Prostate gland (tissue), 2 donors: ENCODE data around the gene CDH5. TPM values are rescaled to one million over a fixed set of nuclear protein-coding genes. Genes with fewer than 3 reads are reported as not detected.

Source experiments
- DNase-seq: peaks from one replicate; pipeline ENCODE4 v3.0.0-alpha.2; 2019; ENCODE audit warnings: low spot score
- H3K27ac ChIP-seq, 2 donors: fragments of 200-600 bp; sonication (generic); 2 replicates each; pipeline ENCODE4 v1.5.1; 2017 to 2019
- H3K27me3 ChIP-seq: fragments of 200-600 bp; sonication (generic); replicated peaks from 2 replicates; pipeline ENCODE4 v1.5.1; 2019; ENCODE audit not compliant: insufficient read depth
- H3K36me3 ChIP-seq, 2 donors: fragments of 200-600 bp; sonication (generic); 1 replicate in 1 of 2; 2 replicates in 1 of 2; pipeline versions ENCODE4 v1.5.1 to v1.8.1; 2017 to 2019
- H3K4me1 ChIP-seq: fragments of 200-600 bp; sonication (generic); replicated peaks from 2 replicates; pipeline ENCODE4 v1.5.1; 2019
- H3K4me3 ChIP-seq, 2 donors: fragments of 200-600 bp; sonication (generic); 2 replicates each; pipeline ENCODE4 v1.5.1; 2017 to 2019
- H3K9me3 ChIP-seq: fragments of 200-600 bp; sonication (generic); 2 replicates; pipeline ENCODE4 v1.5.1; 2017
- POLR2A ChIP-seq: fragments of 450-650 bp; IDR thresholded peaks from one replicate; pipeline ENCODE4 v1.6.1; 2016; ENCODE audit warnings: antibody characterized with exemption, mild to moderate bottlenecking
- POLR2AphosphoS5 ChIP-seq: sonication (generic); formaldehyde crosslinking; IDR thresholded peaks from one replicate; pipeline ENCODE4 v1.6.1; 2017; ENCODE audit warnings: antibody characterized with exemption
- WGBS: methylation state at CpG from one replicate; pipeline ENCODE4 v1.1.5; 2018; 5-methylcytosine and 5-hydroxymethylcytosine counted together
- intact Hi-C: fragments of 100-400 bp; cut with DNase I; formaldehyde crosslinking; loops from one replicate; pipeline ENCODE4 v1.14.2; 2022
- total RNA-seq, 2 donors: library from RNA; depleted of rRNA; stranded (reverse); fragments of >200 nt; gene quantifications; one replicate each; pipeline ENCODE4 v1.1.0, GENCODE V29; 2016
- TF ChIP-seq, protein P1 (sequence below), 4 experiments: fragments of 200-600 bp in 2 of 4; fragments of 450-650 bp in 2 of 4; sonication (generic) in 2 of 4; IDR thresholded peaks; 1 replicate in 3 of 4; 2 replicates in 1 of 4; pipeline ENCODE4 v1.5.1; 2016 to 2019; ENCODE audit warnings: antibody characterized with exemption in 4 of 4, mild to moderate bottlenecking in 2 of 4, moderate library complexity in 2 of 4

Gene CDH5
- total RNA-seq, 2 donors from 2014 or later = 8.0 to 20.8 TPM

DNA sequence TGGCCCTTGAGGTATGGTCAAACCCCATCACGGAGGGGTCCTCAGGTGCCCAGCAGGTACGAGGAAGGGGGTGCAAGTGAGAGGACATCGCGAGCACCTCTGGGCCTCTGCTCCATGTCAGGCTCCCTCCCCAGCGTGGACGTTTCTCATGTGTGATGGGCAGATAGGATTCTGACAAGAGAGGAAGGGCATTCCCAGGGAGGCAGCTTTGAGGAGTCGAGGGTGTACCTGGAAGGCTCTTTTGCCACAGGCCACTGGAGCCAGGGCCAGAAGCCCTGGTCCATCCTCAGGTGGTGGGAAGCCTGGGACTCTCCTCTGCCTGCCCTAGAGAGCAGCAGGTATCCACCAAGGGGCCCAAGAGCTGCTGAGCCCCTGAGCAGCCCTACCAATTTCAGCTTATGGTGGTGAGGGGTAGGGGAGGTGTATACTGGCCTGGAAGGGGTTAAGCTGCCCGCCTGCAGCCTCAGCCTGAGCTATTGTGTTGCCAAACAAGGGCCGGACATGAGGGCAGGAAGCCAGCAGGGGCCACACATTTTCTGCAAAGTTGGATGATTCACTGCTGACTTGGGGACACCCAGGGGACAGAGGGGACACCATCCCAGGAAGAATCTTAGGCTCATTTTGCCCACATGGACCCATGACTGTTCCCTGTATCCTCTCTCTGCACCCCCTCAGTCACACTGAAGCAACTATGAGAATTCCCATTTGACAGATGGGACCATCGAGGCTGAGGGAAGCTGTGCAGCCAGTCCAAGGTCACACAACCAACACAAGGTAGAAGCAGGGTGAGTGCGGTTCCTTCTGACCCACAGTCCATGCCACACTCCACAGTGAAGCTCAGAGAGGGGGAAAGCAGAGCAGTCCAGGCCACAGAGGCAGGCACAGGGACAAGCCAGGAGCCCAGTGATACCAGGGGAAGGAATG is 1.7 kb downstream of the CDH5 start:
- Histone ChIP-seq H3K27ac (no peak overlapping the region), H3K4me1 (no peaks in the 10 kb centered on the region), H3K9me3 (no peaks in the 10 kb centered on the region), H3K4me3 (no peak overlapping the region), H3K36me3 (no peaks in the 10 kb centered on the region), H3K27me3 (no peaks in the 10 kb centered on the region)
- intact Hi-C loops = no loop called here
- WGBS = 75% methylated on average over 11 of the region's 11 CpGs
- TF ChIP-seq POLR2AphosphoS5 (no peak), POLR2A (no peak)
- TF ChIP-seq, protein P1, sequence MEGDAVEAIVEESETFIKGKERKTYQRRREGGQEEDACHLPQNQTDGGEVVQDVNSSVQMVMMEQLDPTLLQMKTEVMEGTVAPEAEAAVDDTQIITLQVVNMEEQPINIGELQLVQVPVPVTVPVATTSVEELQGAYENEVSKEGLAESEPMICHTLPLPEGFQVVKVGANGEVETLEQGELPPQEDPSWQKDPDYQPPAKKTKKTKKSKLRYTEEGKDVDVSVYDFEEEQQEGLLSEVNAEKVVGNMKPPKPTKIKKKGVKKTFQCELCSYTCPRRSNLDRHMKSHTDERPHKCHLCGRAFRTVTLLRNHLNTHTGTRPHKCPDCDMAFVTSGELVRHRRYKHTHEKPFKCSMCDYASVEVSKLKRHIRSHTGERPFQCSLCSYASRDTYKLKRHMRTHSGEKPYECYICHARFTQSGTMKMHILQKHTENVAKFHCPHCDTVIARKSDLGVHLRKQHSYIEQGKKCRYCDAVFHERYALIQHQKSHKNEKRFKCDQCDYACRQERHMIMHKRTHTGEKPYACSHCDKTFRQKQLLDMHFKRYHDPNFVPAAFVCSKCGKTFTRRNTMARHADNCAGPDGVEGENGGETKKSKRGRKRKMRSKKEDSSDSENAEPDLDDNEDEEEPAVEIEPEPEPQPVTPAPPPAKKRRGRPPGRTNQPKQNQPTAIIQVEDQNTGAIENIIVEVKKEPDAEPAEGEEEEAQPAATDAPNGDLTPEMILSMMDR (IDR thresholded peaks at IDR 0.05) = no peak
- no peak for DNase-seq

DNA sequence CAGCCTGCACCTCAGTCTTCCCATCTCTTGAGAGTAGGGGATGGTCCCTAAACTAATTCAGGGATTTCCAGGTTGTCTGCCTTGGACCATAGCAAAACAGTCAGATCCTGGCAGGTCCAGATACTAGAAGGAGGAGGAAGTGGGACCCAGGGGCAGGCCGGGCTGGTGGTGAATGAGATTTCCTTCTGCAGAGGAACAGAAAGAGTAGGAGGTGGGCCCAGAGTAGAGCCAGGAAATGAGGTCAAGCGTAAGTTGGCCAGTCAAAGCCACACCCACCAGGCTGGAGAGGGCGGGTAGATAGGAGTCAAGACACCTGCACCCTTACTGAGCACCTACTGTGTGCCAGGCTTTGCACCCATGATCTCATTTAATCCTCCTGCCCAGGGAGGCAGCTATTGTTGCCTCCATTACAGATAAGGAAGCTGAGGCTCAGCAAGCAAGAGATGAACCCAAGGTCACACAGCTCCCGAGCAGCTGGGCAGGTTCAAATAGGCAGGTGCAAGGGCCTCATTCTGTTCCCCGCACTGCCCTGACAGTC is 2.6 kb downstream of the CDH5 start:
- Histone ChIP-seq H3K9me3 (no peaks in the 10 kb centered on the region), H3K4me3 (no peak overlapping the region), H3K4me1 (no peaks in the 10 kb centered on the region), H3K27me3 (no peaks in the 10 kb centered on the region), H3K27ac (no peak overlapping the region), H3K36me3 (no peaks in the 10 kb centered on the region)
- DNase-seq = no peak
- TF ChIP-seq POLR2A (no peak), POLR2AphosphoS5 (no peak)
- TF ChIP-seq, protein P1 (IDR thresholded peaks at IDR 0.05) = no peak
- intact Hi-C loops = no loop called here
- 81% methylated on average over 5 of the region's 5 CpGs for WGBS

DNA sequence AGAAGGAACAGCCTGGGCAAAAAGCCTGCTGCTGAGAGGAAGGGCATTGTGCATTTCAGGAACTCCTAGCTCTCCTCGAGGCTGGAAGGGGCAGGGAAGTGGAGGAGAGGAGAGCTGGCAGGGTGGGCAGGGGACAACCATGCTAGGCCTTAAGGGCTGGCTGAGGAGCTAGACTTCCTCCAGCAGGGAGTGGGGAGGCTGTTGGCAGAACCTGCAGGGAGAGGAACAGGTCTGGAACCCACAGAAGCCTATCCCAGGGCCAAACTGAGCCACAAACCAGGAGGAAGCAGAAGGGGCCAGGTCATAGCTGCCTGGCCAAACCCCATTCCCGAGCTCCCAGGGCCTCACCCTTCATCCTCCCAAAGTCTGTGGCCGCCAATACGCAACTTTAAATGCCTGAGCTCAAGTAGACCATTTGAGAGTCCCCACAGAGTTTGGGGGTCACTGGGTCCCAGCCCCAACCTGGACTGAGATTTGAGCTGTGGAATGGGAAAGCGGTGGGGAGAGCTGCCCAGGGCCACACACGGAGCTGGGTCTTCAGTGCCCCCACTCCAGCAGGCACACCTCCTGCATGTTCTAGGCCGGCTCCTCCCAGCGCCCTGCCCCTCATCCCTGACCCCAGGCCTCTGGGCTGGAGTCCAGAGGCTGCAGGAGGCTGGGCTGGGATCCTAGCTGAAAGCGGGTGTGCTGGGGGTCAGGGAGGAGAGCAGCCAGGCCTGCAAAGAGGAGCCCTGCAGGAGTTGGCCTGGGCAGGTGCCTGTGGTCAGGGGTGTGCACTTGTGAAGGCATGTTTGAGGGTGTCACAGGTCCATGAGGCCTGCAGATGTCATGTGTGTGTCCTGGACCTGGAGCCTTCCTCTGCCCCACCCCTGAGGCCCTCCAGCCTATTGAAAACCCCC is 4.5 kb downstream of the CDH5 start:
- H3K27ac ChIP-seq = no peak overlapping the region

DNA sequence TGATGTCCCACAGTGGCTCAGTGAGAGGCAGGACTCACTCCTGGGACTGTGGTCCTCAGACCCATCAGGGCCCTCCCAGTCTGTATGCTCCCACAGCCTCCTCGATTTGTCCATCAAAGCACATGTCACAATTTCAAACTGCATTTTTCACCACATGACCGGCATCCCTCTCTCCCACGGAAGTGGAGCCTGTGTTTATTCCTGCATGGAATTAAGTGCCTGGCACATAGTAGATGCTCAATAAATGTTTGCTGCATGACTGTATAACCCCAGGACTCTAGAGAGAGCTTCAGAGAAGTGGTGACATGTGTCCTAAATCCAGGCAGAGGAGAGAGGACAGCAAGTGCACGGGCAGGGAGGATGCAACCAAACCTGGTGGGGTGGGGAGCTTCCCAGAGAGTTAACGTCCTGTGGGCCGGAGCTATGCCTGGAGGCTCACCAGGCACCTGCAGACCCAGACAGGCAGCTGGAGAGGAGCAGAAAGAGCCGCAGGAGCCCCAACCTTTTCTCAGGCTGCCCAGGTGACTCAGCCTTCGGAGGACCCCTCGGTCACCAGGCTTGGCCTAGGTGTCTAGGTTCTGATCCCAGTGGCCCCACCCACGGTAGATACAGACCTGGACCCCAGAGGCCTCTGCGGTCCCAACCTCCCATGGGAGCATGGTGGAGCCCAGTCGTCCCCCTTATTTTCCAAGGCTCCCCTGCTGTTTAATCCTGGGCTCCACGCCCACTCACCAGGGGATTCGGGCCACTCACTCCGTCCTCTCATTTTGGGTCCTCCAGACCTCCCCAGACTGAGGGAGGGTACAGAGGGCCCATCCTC is 5.8 kb downstream of the CDH5 start:
- H3K9me3 ChIP-seq = no peaks in the 10 kb centered on the region
- intact Hi-C loops = no loop called here
- DNase-seq = no peak
- TF ChIP-seq POLR2A = no peak
- TF ChIP-seq POLR2AphosphoS5 = no peak
- TF ChIP-seq, protein P1 (IDR thresholded peaks at IDR 0.05) = no peak
- no peaks in the 10 kb centered on the region for H3K4me1 ChIP-seq
- no peak overlapping the region for H3K4me3 ChIP-seq
- H3K27me3 ChIP-seq = no peaks in the 10 kb centered on the region
- H3K27ac ChIP-seq = no peak overlapping the region
- WGBS = 89% methylated on average over 15 of the region's 15 CpGs
- no peaks in the 10 kb centered on the region for H3K36me3 ChIP-seq

More for the DNA sequence above, 4.5 kb downstream of the CDH5 start:
- Histone ChIP-seq H3K27me3 (no peaks in the 10 kb centered on the region), H3K36me3 (no peaks in the 10 kb centered on the region), H3K4me1 (no peaks in the 10 kb centered on the region), H3K4me3 (no peak overlapping the region), H3K9me3 (no peaks in the 10 kb centered on the region)
- WGBS = 82% methylated on average over 9 of the region's 9 CpGs
- no peak for DNase-seq
- TF ChIP-seq POLR2AphosphoS5 (no peak), POLR2A (no peak)
- TF ChIP-seq, protein P1 (IDR thresholded peaks at IDR 0.05) = no peak
- intact Hi-C loops = no loop called here
